ENCODE data around the gene SLAMF7. TPM values are rescaled to one million over a fixed set of nuclear protein-coding genes. Genes with fewer than 3 reads are reported as not detected.

SLAMF7 gene
- total and polyA plus RNA-seq, 10 of the 15 experiments (the other 5 are each of a cell fraction or from before 2014, with no cell fraction given) = 66.6 to 284 (median 108) TPM

DNA sequence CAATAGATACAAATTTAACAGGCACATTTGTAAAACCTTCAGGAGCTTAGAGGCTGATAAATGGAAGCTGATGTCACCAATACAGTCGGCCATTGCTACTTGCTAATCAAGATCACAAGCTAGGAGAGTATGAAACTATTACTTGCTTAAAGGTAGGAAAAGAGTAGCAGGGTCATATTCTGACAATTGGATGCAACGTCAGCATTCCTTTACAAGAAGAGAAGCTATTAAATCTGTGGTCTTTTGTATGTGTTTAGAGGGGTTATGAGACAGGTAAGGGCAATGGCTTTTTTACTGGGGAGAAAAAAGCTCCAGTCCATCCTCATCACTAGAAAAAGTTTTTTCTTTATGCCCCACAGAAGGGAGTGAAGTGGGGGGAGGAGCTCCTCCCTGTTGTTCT, 15.7 kb upstream of the SLAMF7 start (continued):
- TF ChIP-seq SPI1 (IDR thresholded peaks at IDR 0.05; ENCODE audit: borderline replicate concordance, insufficient read depth, low read depth, low read length) (no peak), ETV6 (conservative IDR thresholded peaks at IDR 0.05 in 1 of 2, IDR thresholded peaks at IDR 0.05 in 1 of 2; ENCODE audit: borderline replicate concordance in 1 of 2, low read depth in 1 of 2) (no peak), CHD1 (IDR thresholded peaks at IDR 0.05; ENCODE audit: low read depth, low read length) (no peak), IRF4 (IDR thresholded peaks at IDR 0.05; ENCODE audit: low read depth, low read length) (no peak), KDM1A (IDR thresholded peaks at IDR 0.05; ENCODE audit: borderline replicate concordance) (no peak), FOXM1 (IDR thresholded peaks at IDR 0.05; ENCODE audit: low read depth, low read length) (no peak), HDAC6 (IDR thresholded peaks at IDR 0.05; ENCODE audit: unreplicated experiment) (no peak), MTA2 (IDR thresholded peaks at IDR 0.05; ENCODE audit: low read depth) (no peak), STAT3 (IDR thresholded peaks at IDR 0.05; ENCODE audit: low read depth, low read length) (no peak)
- TF ChIP-seq, protein P1, sequence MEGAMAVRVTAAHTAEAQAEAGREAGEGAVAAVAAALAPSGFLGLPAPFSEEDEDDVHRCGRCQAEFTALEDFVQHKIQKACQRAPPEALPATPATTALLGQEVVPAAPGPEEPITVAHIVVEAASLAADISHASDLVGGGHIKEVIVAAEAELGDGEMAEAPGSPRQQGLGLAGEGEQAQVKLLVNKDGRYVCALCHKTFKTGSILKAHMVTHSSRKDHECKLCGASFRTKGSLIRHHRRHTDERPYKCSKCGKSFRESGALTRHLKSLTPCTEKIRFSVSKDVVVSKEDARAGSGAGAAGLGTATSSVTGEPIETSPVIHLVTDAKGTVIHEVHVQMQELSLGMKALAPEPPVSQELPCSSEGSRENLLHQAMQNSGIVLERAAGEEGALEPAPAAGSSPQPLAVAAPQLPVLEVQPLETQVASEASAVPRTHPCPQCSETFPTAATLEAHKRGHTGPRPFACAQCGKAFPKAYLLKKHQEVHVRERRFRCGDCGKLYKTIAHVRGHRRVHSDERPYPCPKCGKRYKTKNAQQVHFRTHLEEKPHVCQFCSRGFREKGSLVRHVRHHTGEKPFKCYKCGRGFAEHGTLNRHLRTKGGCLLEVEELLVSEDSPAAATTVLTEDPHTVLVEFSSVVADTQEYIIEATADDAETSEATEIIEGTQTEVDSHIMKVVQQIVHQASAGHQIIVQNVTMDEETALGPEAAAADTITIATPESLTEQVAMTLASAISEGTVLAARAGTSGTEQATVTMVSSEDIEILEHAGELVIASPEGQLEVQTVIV (IDR thresholded peaks at IDR 0.05; ENCODE audit: borderline replicate concordance, partially characterized antibody) = no peak
- TF ChIP-seq, protein P2, sequence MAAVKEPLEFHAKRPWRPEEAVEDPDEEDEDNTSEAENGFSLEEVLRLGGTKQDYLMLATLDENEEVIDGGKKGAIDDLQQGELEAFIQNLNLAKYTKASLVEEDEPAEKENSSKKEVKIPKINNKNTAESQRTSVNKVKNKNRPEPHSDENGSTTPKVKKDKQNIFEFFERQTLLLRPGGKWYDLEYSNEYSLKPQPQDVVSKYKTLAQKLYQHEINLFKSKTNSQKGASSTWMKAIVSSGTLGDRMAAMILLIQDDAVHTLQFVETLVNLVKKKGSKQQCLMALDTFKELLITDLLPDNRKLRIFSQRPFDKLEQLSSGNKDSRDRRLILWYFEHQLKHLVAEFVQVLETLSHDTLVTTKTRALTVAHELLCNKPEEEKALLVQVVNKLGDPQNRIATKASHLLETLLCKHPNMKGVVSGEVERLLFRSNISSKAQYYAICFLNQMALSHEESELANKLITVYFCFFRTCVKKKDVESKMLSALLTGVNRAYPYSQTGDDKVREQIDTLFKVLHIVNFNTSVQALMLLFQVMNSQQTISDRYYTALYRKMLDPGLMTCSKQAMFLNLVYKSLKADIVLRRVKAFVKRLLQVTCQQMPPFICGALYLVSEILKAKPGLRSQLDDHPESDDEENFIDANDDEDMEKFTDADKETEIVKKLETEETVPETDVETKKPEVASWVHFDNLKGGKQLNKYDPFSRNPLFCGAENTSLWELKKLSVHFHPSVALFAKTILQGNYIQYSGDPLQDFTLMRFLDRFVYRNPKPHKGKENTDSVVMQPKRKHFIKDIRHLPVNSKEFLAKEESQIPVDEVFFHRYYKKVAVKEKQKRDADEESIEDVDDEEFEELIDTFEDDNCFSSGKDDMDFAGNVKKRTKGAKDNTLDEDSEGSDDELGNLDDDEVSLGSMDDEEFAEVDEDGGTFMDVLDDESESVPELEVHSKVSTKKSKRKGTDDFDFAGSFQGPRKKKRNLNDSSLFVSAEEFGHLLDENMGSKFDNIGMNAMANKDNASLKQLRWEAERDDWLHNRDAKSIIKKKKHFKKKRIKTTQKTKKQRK (IDR thresholded peaks at IDR 0.05; ENCODE audit: low read depth, low read length) = no peak

All from GM12878 (cell line).